Panc1 (cell line): ENCODE results near the gene SERINC4. TPM values are rescaled to one million over a fixed set of nuclear protein-coding genes. Genes with fewer than 3 reads are reported as not detected.

ENCODE experiments used
- ATAC-seq: fragments of 200-7000 bp; cut with Tn5 transposase; 2 replicates; pipeline ENCODE4 v1.9.1; 2020; ENCODE audit warnings: mild to moderate bottlenecking, moderate library complexity
- BruUV-seq: library from RNA; stranded (reverse); fragments of 400-500 nt; replicated peaks from 2 replicates; lab custom pipeline; 2021; lab: Mats Ljungman, UMichigan
- CTCF ChIA-PET: fragments of 300-600 bp; sonication (Branson Sonifier 250); formaldehyde crosslinking; loops from one replicate; lab custom pipeline; 2022; ENCODE audit warnings: antibody characterized with exemption; lab: Charles Lee
- POLR2A ChIA-PET: fragments of 300-600 bp; sonication (Branson Sonifier 250); formaldehyde crosslinking; loops from one replicate; lab custom pipeline; 2022; ENCODE audit warnings: antibody characterized with exemption; lab: Charles Lee
- DNase-seq: peaks from one replicate; pipeline ENCODE4 v3.0.0-alpha.2; 2010; ENCODE audit warnings: low read depth, low spot score
- H3K27ac ChIP-seq: 2 replicates; pipeline ENCODE4 v1.5.1; 2011; ENCODE audit warnings: mild to moderate bottlenecking, low read length, inconsistent platforms
- H3K27me3 ChIP-seq: fragments of 200-500 bp; sonication (Bioruptor generic); 2 replicates; pipeline ENCODE4 v1.6.0; 2014; ENCODE audit warnings: low read length, inconsistent platforms; ENCODE audit not compliant: control insufficient read depth, insufficient read depth
- H3K36me3 ChIP-seq: fragments of 200-500 bp; sonication (Bioruptor generic); 2 replicates; pipeline ENCODE4 v1.5.1; 2014; ENCODE audit warnings: inconsistent platforms, mild to moderate bottlenecking, low read length, moderate library complexity; ENCODE audit not compliant: control insufficient read depth, insufficient read depth
- H3K4me1 ChIP-seq: 2 replicates; pipeline ENCODE4 v1.5.1; 2011; ENCODE audit warnings: inconsistent platforms, mild to moderate bottlenecking, low read length, moderate library complexity; ENCODE audit not compliant: control insufficient read depth, insufficient read depth
- H3K4me3 ChIP-seq, 2 experiments: 2 replicates each; pipeline ENCODE4 v1.5.1; 2011 to 2012; ENCODE audit warnings: low read depth in 2 of 2, low read length in 2 of 2, mild to moderate bottlenecking in 2 of 2, inconsistent platforms in 1 of 2, moderate library complexity in 1 of 2
- H3K9me3 ChIP-seq: fragments of 200-500 bp; sonication (Bioruptor generic); 2 replicates; pipeline ENCODE4 v1.5.1; 2014; ENCODE audit warnings: low read depth, mild to moderate bottlenecking, inconsistent platforms, low read length, moderate library complexity; ENCODE audit not compliant: control insufficient read depth, insufficient read depth
- POLR2AphosphoS5 ChIP-seq: IDR thresholded peaks from 2 replicates; pipeline ENCODE4 v1.6.1; 2012; ENCODE audit warnings: mild to moderate bottlenecking, low read depth, low read length, moderate library complexity
- SIN3A ChIP-seq: IDR thresholded peaks from 2 replicates; pipeline ENCODE4 v1.6.1; 2012; ENCODE audit warnings: low read depth, mild to moderate bottlenecking, low read length, moderate library complexity, borderline replicate concordance; ENCODE audit not compliant: insufficient read depth
- TCF7L2 ChIP-seq: IDR thresholded peaks from 2 replicates; pipeline ENCODE4 v1.6.1; 2011; ENCODE audit warnings: mild to moderate bottlenecking, low read depth, low read length, inconsistent platforms
- in situ Hi-C: cut with HindIII; loops from 2 replicates; pipeline ENCODE4 v1.10.0; 2016; ENCODE audit warnings: low sequenced_read_pairs, low pct_unique_long_range_greater_than_20kb
- intact Hi-C: fragments of 100-400 bp; cut with micrococcal nuclease; formaldehyde crosslinking; loops from one replicate; pipeline ENCODE4 v1.10.0; 2022; ENCODE audit not compliant: unreplicated experiment
- total RNA-seq: library from RNA; stranded (reverse); gene quantifications from one replicate; pipeline ENCODE4 v1.2.1, GENCODE V29; 2021; ENCODE audit not compliant: unreplicated experiment
- TF ChIP-seq, protein P1 (sequence below): fragments of 450-650 bp; IDR thresholded peaks from 2 replicates; pipeline ENCODE4 v1.5.1; 2017; ENCODE audit warnings: mild to moderate bottlenecking
- TF ChIP-seq, protein P2 (sequence below), 2 experiments: IDR thresholded peaks; 2 replicates each; pipeline ENCODE4 v1.6.1; 2011 to 2012; ENCODE audit warnings: low read depth in 2 of 2, control low read depth in 1 of 2, low read length in 1 of 2, mild to moderate bottlenecking in 1 of 2, moderate library complexity in 1 of 2; ENCODE audit not compliant: insufficient read depth in 1 of 2

Gene SERINC4
- total RNA-seq, 1 experiment from 2014 or later, result not detected

- Histone ChIP-seq H3K9me3 (no peaks in the 10 kb centered on the region), H3K36me3 (peaks cover 27% of the 10 kb centered on the region), H3K27me3 (no peaks in the 10 kb centered on the region), H3K4me1 (0 out of 2 replicates have a peak, but pooled peaks cover 3% of the 10 kb centered on the region), H3K4me3 (no peak overlapping the region), H3K27ac (no peak overlapping the region)
- CTCF ChIA-PET, result no interaction called here
- in situ Hi-C loops (no loop called here), intact Hi-C loops (no loop called here)
- ATAC-seq, result no peak
- no TSS peak for BruUV-seq
- no peak for DNase-seq
- POLR2A ChIA-PET, result no interaction called here
- no peak for TF ChIP-seq SIN3A
- TF ChIP-seq, protein P1, sequence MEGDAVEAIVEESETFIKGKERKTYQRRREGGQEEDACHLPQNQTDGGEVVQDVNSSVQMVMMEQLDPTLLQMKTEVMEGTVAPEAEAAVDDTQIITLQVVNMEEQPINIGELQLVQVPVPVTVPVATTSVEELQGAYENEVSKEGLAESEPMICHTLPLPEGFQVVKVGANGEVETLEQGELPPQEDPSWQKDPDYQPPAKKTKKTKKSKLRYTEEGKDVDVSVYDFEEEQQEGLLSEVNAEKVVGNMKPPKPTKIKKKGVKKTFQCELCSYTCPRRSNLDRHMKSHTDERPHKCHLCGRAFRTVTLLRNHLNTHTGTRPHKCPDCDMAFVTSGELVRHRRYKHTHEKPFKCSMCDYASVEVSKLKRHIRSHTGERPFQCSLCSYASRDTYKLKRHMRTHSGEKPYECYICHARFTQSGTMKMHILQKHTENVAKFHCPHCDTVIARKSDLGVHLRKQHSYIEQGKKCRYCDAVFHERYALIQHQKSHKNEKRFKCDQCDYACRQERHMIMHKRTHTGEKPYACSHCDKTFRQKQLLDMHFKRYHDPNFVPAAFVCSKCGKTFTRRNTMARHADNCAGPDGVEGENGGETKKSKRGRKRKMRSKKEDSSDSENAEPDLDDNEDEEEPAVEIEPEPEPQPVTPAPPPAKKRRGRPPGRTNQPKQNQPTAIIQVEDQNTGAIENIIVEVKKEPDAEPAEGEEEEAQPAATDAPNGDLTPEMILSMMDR, result no peak
- TF ChIP-seq, protein P2, sequence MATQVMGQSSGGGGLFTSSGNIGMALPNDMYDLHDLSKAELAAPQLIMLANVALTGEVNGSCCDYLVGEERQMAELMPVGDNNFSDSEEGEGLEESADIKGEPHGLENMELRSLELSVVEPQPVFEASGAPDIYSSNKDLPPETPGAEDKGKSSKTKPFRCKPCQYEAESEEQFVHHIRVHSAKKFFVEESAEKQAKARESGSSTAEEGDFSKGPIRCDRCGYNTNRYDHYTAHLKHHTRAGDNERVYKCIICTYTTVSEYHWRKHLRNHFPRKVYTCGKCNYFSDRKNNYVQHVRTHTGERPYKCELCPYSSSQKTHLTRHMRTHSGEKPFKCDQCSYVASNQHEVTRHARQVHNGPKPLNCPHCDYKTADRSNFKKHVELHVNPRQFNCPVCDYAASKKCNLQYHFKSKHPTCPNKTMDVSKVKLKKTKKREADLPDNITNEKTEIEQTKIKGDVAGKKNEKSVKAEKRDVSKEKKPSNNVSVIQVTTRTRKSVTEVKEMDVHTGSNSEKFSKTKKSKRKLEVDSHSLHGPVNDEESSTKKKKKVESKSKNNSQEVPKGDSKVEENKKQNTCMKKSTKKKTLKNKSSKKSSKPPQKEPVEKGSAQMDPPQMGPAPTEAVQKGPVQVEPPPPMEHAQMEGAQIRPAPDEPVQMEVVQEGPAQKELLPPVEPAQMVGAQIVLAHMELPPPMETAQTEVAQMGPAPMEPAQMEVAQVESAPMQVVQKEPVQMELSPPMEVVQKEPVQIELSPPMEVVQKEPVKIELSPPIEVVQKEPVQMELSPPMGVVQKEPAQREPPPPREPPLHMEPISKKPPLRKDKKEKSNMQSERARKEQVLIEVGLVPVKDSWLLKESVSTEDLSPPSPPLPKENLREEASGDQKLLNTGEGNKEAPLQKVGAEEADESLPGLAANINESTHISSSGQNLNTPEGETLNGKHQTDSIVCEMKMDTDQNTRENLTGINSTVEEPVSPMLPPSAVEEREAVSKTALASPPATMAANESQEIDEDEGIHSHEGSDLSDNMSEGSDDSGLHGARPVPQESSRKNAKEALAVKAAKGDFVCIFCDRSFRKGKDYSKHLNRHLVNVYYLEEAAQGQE (IDR thresholded peaks at IDR 0.05; ENCODE audit: insufficient read depth in 1 of 2, low read depth in 2 of 2, low read length in 1 of 2), result no peak
- no peak for TF ChIP-seq POLR2AphosphoS5
- TF ChIP-seq TCF7L2, result no peak
These were observed 26.0 kb downstream of the SERINC4 start for GRCh38 chr15:43774062-43774461.

DNA sequence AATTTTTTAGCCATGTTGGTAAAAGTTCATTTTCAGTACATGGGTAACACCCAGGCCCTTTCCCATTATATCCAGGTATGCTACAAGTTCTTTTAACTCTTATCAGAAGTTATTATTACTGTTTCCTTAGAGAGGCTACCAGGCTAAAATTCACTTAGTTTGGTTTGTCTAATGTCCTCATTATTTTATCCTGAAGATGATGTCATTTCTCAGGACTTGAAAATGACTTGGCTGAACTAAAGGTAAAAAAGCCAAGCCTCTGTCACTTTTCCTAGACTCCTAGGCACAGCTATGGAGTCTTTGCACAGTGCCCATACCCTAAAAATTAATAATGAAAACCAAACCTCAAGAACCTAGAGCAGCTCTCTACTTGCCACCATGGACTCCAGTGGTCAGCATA is 27.4 kb downstream of the SERINC4 start:
- CTCF ChIA-PET, result no interaction called here
- peaks cover 34% of the 10 kb centered on the region for H3K36me3 ChIP-seq
- H3K27me3 ChIP-seq, result no peaks in the 10 kb centered on the region
- in situ Hi-C loops, result no loop called here
- H3K27ac ChIP-seq, result no peak overlapping the region
- ATAC-seq, result no peak
- TF ChIP-seq, protein P2 (IDR thresholded peaks at IDR 0.05; ENCODE audit: insufficient read depth in 1 of 2, low read depth in 2 of 2, low read length in 1 of 2), result no peak
- TF ChIP-seq SIN3A (no peak), POLR2AphosphoS5 (no peak), TCF7L2 (no peak)
- TF ChIP-seq, protein P1, result no peak
- intact Hi-C loops, result no loop called here
- H3K4me1 ChIP-seq, result 0 out of 2 replicates have a peak, but pooled peaks cover 3% of the 10 kb centered on the region
- DNase-seq, result no peak
- no peaks in the 10 kb centered on the region for H3K9me3 ChIP-seq
- POLR2A ChIA-PET, result no interaction called here
- BruUV-seq, result no TSS peak
- H3K4me3 ChIP-seq, result no peak overlapping the region
